Activated T-helper 2 cell treated with anti-CD3 and anti-CD28 coated beads, Interferon-gamma antibody, Interleukin-2, Interleukin-4, amounts not matched to agents 10 μg/mL and 5 μg/mL and 100 μg/mL, durations not matched to agents 14 hours and 24 hours and 36 hours (primary cell): Measurements from ENCODE around the gene ANTXR2. TPM values are rescaled to one million over a fixed set of nuclear protein-coding genes. Genes with fewer than 3 reads are reported as not detected.

ENCODE experiments used
- DNase-seq: peaks from one replicate; pipeline ENCODE4 v3.0.0; 2021; ENCODE audit warnings: low spot score
- H3K27ac Mint-ChIP-seq: one replicate; pipeline ENCODE4 v1.8.0; 2021; ENCODE audit warnings: mixed read lengths
- H3K27me3 Mint-ChIP-seq: one replicate; pipeline ENCODE4 v1.8.0; 2021; ENCODE audit warnings: low read depth, mixed read lengths
- H3K36me3 Mint-ChIP-seq: one replicate; pipeline ENCODE4 v1.8.0; 2021; ENCODE audit warnings: low read depth, mixed read lengths
- H3K4me1 Mint-ChIP-seq: one replicate; pipeline ENCODE4 v1.8.0; 2021; ENCODE audit warnings: low read depth, mixed read lengths
- H3K4me3 Mint-ChIP-seq: one replicate; pipeline ENCODE4 v1.8.0; 2021; ENCODE audit warnings: low read depth, mild to moderate bottlenecking, moderate library complexity, mixed read lengths
- H3K9me3 Mint-ChIP-seq: one replicate; pipeline ENCODE4 v1.8.0; 2021; ENCODE audit warnings: mixed read lengths
- intact Hi-C: fragments of 100-400 bp; cut with micrococcal nuclease; formaldehyde crosslinking; loops from one replicate; pipeline ENCODE4 v1.15.1; 2023
- total RNA-seq: library from RNA; stranded (reverse); gene quantifications from 2 replicates; pipeline ENCODE4 v1.2.3, GENCODE V29; 2022

Gene ANTXR2
- total RNA-seq, 1 donor from 2014 or later, result 3.2 TPM

DNA sequence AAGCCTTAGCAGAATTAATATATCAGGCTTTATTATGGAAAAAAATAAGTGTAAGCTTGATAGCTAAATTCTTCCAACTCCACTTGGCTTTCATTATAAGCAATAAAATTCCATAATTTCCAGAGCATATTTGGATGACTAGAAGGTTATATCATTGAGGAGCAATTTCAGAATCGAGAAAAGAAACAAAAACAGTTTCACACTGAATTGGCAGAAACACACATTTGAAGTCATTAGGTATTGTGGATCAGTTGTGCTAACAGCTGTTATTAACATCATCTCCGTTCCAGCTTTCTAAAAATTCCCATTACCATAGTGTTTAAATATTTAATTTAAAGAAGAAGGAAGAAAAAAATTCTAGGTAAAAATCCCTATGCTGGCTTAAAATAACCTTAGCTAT lies 92.6 kb downstream of the ANTXR2 start:
- intact Hi-C loops, result no loop called here
- Mint-ChIP-seq H3K27me3 (no peaks in the 10 kb centered on the region), H3K4me1 (peaks cover 4% of the 10 kb centered on the region), H3K9me3 (no peaks in the 10 kb centered on the region), H3K27ac (no peak overlapping the region), H3K36me3 (peaks cover 40% of the 10 kb centered on the region), H3K4me3 (no peak overlapping the region)
- DNase-seq, result no peak

- Mint-ChIP-seq H3K9me3 (no peaks in the 10 kb centered on the region), H3K4me1 (peaks cover 4% of the 10 kb centered on the region), H3K27me3 (no peaks in the 10 kb centered on the region), H3K36me3 (peaks cover 43% of the 10 kb centered on the region), H3K27ac (no peak overlapping the region), H3K4me3 (no peak overlapping the region)
- intact Hi-C loops, result no loop called here
- no peak for DNase-seq
Observed at GRCh38 chr4:79979785-79980437, 93.1 kb downstream of the ANTXR2 start.

DNA sequence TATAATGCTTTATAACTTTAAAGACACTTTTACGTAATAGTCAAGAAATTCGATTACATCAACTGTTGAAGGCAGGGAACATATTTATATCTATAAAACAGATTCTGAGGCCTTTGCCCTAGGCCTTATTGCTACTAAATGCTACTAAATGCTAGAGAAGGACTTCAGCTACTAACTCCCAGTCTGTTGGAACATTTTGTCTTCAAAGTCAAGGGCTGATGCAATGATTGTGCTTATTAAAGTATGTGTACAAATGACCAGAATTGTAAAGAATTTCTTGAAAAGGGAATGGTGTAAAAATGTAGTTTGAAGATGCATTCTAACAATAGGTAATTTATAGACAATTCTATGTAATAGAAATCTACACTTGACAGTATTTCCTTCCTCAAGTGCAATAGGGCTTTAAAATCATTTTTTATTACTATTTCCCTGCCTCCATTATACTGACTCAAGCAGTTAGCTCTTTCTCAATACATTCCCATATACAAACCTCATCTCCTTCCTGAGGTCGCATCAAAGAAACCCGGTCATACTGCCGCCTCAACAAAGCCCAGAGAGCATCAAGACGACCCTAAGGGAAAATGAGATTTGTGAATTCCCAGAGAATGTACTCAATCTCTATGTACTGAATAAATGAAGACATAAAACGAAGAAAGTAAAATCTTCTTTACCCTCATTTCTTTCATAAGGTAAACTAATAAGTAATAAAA lies 95.7 kb downstream of the ANTXR2 start:
- intact Hi-C loops, result no loop called here
- no peaks in the 10 kb centered on the region for H3K27me3 Mint-ChIP-seq
- H3K27ac Mint-ChIP-seq, result no peak overlapping the region

GRCh38 chr4:79964400-79965211 lies 108.4 kb downstream of the ANTXR2 start:
- H3K27ac Mint-ChIP-seq, result no peak overlapping the region
- intact Hi-C loops, result no loop called here
- DNase-seq, result no peak
- H3K36me3 Mint-ChIP-seq, result peaks cover 12% of the 10 kb centered on the region
- no peaks in the 10 kb centered on the region for H3K27me3 Mint-ChIP-seq
- H3K4me3 Mint-ChIP-seq, result no peak overlapping the region
- no peaks in the 10 kb centered on the region for H3K9me3 Mint-ChIP-seq
- no peaks in the 10 kb centered on the region for H3K4me1 Mint-ChIP-seq

More for the DNA sequence above, 95.7 kb downstream of the ANTXR2 start:
- H3K4me3 Mint-ChIP-seq, result no peak overlapping the region
- no peak for DNase-seq
- peaks cover 46% of the 10 kb centered on the region for H3K36me3 Mint-ChIP-seq
- no peaks in the 10 kb centered on the region for H3K9me3 Mint-ChIP-seq
- peaks cover 4% of the 10 kb centered on the region for H3K4me1 Mint-ChIP-seq

GRCh38 chr4:79964020-79964399 lies 109.0 kb downstream of the ANTXR2 start:
- Mint-ChIP-seq H3K4me1 (no peaks in the 10 kb centered on the region), H3K27me3 (no peaks in the 10 kb centered on the region), H3K4me3 (no peak overlapping the region), H3K36me3 (peaks cover 12% of the 10 kb centered on the region), H3K27ac (no peak overlapping the region), H3K9me3 (no peaks in the 10 kb centered on the region)
- DNase-seq, result no peak
- intact Hi-C loops, result no loop called here

DNA sequence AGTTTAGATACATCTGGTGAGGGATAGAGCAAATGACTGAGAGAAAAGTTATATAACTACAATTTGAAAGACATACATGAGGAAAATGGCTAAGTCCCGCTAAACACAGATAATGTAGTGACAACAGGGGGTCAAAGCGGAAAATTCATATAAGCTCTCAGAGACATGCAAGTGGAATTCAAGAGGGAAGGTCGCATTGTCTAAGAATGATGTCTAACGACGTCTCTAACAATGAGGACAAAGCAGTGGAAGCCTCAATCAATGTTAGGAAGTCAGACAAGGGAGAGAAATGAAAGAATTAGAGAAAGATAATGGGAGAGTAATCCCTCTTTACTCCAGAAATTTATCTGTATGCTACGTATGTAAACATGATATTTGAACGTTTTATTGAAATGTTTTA lies 113.4 kb downstream of the ANTXR2 start:
- no peak overlapping the region for H3K27ac Mint-ChIP-seq
- no peaks in the 10 kb centered on the region for H3K9me3 Mint-ChIP-seq
- H3K4me3 Mint-ChIP-seq, result no peak overlapping the region
- intact Hi-C loops, result no loop called here
- DNase-seq, result no peak
- H3K4me1 Mint-ChIP-seq, result no peaks in the 10 kb centered on the region
- peaks cover 7% of the 10 kb centered on the region for H3K36me3 Mint-ChIP-seq
- H3K27me3 Mint-ChIP-seq, result no peaks in the 10 kb centered on the region

DNA sequence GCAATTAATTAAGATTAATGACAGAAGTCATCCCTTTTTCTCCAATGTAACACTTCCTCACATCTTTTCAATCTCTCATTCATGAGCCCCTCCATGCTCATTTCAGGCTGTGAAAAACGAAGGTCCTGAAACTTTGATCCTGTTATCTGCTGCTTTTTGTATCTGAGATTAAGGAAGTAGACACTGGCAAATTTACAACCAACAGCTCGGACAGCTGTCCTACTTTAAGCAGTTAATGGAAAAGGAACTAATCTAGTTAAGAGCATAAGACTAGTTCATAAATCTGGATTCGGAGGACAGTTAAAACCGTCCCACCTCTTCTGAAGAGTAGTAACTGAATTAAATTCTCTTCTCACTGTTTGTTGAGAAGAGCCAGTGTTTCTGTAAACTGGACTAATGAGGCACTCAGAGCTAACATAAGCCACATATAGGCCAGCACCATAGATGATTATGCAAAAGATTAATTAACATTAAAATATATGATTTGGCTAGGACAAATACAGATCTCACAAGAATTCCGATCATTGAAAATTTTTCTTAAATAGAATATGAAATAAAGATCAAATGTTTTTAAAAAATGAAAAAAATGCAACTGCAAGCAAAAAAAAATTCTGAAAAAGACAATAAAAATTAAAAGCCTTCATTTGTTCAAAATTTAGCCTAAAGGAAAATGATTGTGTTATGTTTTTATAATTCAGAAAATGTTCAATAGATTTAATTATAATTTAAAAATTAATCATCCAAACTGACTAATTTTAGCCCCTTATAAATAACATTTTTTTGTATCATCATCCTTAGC lies 114.4 kb downstream of the ANTXR2 start:
- Mint-ChIP-seq H3K4me3 (no peak overlapping the region), H3K27me3 (no peaks in the 10 kb centered on the region), H3K27ac (no peak overlapping the region), H3K4me1 (no peaks in the 10 kb centered on the region), H3K36me3 (no peaks in the 10 kb centered on the region), H3K9me3 (no peaks in the 10 kb centered on the region)
- intact Hi-C loops, result no loop called here
- no peak for DNase-seq

GRCh38 chr4:79949178-79949577 lies 123.9 kb downstream of the ANTXR2 start:
- intact Hi-C loops, result no loop called here
- Mint-ChIP-seq H3K9me3 (no peaks in the 10 kb centered on the region), H3K36me3 (no peaks in the 10 kb centered on the region), H3K4me3 (no peak overlapping the region), H3K4me1 (peaks cover 2% of the 10 kb centered on the region), H3K27me3 (peaks cover 2% of the 10 kb centered on the region), H3K27ac (no peak overlapping the region)
- DNase-seq, result no peak

DNA sequence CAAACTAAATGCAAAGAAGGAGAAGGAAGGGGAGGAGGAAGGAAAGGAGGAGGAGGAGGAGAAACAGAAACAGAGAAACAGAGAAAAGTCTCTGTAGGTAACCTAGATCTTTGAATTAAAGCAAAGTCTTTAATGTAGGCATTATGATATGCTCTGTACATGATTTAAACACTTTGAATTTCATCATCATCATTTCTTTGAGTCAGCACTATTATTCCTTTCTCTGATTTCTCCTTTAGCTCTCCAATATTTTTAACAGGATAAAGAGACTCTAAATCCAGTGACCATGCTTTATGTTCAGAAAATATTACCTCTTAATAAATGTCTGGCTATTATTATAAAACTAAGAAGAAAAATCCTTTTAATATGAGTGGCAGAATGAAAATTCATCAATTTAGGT lies 124.3 kb downstream of the ANTXR2 start:
- Mint-ChIP-seq H3K9me3 (no peaks in the 10 kb centered on the region), H3K27me3 (peaks cover 2% of the 10 kb centered on the region), H3K27ac (no peak overlapping the region), H3K4me1 (peaks cover 2% of the 10 kb centered on the region), H3K36me3 (no peaks in the 10 kb centered on the region), H3K4me3 (no peak overlapping the region)
- DNase-seq, result no peak
- intact Hi-C loops, result no loop called here

DNA sequence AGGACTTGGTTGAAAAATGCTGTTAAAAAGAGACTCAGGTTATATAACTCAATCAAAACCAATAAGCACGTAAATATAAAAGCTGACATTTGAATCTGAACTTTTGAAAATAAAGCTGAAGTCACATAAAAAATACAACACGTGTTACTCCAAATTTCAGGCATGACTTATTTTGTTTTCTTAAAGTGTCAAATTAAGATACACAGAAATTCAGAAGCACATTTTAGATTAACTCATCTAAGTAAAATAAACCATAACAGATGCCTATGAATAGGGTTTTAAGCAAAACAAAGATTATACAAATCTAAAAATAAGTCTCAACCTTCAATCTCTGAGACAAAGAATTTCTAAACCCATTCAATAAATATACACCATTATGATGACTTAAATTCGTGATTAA lies 124.8 kb downstream of the ANTXR2 start:
- H3K4me1 Mint-ChIP-seq, result peaks cover 2% of the 10 kb centered on the region
- DNase-seq, result no peak
- intact Hi-C loops, result no loop called here
- H3K9me3 Mint-ChIP-seq, result no peaks in the 10 kb centered on the region
- H3K36me3 Mint-ChIP-seq, result no peaks in the 10 kb centered on the region
- no peak overlapping the region for H3K4me3 Mint-ChIP-seq
- no peak overlapping the region for H3K27ac Mint-ChIP-seq
- peaks cover 2% of the 10 kb centered on the region for H3K27me3 Mint-ChIP-seq

GRCh38 chr4:79947386-79947785 lies 125.6 kb downstream of the ANTXR2 start:
- Mint-ChIP-seq H3K27ac (no peak overlapping the region), H3K27me3 (peaks cover 2% of the 10 kb centered on the region), H3K9me3 (no peaks in the 10 kb centered on the region), H3K4me3 (no peak overlapping the region), H3K4me1 (peaks cover 2% of the 10 kb centered on the region), H3K36me3 (no peaks in the 10 kb centered on the region)
- DNase-seq, result no peak
- intact Hi-C loops, result no loop called here

DNA sequence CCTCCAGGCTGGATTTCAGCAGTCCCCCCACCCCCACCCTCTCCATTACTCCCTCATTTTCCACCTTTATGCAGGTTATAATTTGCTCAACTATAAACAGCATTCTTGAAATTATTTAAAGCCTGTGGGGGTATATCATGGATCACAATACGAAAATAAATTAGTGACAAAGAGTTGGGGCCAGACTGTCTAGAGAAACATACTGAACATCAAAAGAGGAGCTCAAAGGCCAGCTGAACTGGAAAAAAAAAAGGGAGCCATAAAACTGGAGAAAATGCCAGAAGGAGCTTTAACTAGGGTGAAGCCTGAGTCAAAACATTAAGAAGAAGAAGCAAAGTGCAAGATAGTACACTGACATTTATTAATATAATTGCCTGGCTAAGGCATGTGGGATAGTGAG lies 137.8 kb downstream of the ANTXR2 start:
- no peak overlapping the region for H3K27ac Mint-ChIP-seq
- intact Hi-C loops, result no loop called here
- H3K36me3 Mint-ChIP-seq, result no peaks in the 10 kb centered on the region
- no peaks in the 10 kb centered on the region for H3K4me1 Mint-ChIP-seq
- H3K27me3 Mint-ChIP-seq, result no peaks in the 10 kb centered on the region
- no peak for DNase-seq
- H3K9me3 Mint-ChIP-seq, result no peaks in the 10 kb centered on the region
- H3K4me3 Mint-ChIP-seq, result no peak overlapping the region
